ENCODE results near the gene TMC8.
A peak's percentile ranks its signal among the peaks of the same experiment; 100 is the strongest.

Gene TMC8

DNA sequence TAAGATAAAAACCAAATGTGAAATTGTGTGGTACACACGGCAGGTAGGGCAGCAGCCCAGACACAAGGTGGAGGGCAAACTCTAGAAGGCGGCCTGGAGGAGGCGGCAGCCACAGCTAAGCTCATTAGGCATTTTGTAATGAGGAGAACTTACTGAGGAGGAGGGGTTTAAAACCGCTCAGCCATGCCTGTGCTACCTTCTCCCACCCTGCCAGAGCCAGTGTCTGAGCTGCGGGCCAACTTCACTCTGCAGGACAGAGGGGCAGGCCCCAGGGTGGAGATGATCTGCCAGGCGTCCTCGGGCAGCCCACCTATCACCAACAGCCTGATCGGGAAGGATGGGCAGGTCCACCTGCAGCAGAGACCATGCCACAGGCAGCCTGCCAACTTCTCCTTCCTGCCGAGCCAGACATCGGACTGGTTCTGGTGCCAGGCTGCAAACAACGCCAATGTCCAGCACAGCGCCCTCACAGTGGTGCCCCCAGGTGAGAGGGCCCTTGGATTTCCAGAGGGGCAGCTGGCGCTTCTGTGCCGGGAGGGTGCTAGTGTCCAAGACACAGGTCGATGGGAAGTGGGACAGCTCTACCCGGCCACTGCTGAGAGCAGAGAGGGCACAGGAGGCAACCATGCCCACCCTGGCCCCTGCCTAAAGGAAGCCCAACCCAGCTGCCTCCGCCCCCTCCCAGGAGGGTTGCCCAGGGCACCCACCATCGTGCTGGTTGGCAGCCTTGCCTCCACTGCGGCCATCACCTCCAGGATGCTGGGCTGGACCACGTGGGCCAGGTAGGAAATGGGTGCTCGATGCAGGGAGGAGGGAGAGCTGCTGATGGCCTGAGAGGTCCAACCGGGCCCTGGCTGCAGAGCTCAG lies 33.5 kb downstream of the TMC8 start:
- DNase-seq, result no peak

- DNase-seq, result no peak
Measured at GRCh38 chr17:78164748-78165607, 34.4 kb downstream of the TMC8 start.

DNA sequence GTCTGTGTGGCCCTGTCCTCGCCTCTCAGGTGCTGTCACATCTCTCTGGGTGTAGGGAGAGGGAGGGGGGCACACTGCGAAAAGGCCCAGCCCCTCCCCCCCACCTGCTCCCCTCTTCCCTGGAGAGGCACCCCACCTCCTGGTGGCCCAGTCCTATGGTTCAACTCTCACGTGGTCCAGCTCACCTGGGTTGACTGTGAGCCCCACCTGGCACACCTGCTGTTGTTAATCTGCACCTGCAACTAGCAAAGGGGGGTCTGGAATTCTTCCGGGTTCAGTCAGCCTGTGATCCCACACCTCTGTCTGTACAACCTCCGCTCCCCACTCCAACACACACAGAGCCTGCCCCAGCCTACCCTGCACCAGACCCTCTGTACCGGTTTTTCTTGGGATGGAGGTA lies 35.8 kb downstream of the TMC8 start:
- no peak for DNase-seq

DNA sequence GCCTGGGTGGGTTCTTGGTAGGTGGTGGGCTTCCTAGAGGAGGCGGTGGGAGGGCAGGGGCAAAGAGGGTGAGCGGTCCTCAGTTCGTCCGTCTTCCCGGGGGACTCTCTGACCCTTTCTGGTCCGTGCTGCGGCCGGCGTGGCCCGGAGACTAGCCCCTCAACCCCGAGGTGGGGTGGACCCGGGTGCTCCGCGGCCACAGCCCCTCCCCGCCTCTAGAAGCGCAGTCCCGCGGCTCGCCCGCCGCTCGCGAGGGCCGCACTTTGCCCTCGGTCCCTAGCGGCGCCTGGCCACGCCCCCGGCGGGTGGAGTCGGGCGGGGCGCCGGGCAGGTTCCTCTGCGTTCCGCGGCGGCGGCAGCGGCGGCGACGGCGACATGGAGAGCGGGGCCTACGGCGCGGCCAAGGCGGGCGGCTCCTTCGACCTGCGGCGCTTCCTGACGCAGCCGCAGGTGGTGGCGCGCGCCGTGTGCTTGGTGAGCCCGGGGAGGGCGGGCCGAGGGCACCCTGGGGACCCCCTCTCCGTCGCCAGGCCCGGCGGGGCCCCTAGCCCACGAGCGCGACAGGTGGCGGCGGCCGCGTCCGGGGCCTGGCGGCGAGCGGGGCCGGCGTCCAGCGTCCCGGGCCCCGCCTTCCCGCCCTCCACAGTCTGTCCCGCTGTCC lies 37.8 kb downstream of the TMC8 start, which contains the start of gene SYNGR2:
Gene SYNGR2, plus strand, starts transcription at position 340 of the 661 bp plus-strand sequence. Its CDS starts 36 bp downstream, at position 376.
- DNase-seq, result peak; percentile 95

DNA sequence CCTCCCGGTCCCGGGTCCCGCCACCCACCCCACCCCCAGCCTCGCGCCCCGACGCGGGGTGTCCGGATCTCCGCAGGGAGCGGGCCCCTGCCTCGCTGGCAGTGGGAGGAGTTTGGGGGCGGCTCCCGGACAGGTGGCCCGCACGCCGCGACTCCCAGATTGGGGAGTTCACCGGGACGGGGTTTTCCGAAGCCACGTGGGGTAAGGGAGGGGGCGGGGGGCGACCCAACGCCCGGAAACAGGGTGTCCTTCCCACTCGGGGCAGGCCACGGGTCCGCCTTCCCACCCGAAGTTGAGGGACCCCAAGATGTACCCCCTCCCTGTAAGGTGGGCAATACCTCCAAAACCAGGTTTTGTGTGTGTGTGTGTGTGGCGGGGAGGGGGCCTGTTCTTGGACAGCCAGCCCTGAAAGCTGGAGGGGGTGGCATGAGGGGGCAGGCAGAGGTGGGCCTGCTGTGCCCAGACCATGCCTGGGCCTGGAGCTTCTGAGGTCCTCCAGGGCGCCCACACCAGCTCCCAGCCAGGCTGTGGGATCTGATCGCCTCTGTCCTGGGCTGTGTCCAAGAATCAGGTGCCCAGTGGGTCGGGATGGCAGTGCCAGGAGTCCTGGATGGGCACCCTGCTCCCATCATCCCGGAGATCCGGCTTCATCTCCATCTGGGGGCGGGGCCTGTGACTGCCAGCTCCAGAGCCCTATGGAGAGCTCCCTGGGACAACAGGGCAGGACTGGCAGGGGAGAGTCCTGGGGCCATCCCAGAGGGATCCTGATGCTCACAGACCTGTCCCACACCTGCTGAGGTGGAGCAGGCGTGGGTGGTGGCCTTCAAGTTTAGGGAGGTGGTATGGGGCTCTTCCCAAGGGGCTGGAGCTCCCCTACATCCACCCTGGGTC lies 38.6 kb downstream of the TMC8 start:
- DNase-seq, result no peak

- DNase-seq, result no peak
Measured at GRCh38 chr17:78170692-78171590, 40.4 kb downstream of the TMC8 start.

- DNase-seq, result peak; percentile 54
Measured at GRCh38 chr17:78171591-78172248, 41.1 kb downstream of the TMC8 start.

GRCh38 chr17:78172249-78173051 lies 41.9 kb downstream of the TMC8 start:
- peak; percentile 79 for DNase-seq

DNA sequence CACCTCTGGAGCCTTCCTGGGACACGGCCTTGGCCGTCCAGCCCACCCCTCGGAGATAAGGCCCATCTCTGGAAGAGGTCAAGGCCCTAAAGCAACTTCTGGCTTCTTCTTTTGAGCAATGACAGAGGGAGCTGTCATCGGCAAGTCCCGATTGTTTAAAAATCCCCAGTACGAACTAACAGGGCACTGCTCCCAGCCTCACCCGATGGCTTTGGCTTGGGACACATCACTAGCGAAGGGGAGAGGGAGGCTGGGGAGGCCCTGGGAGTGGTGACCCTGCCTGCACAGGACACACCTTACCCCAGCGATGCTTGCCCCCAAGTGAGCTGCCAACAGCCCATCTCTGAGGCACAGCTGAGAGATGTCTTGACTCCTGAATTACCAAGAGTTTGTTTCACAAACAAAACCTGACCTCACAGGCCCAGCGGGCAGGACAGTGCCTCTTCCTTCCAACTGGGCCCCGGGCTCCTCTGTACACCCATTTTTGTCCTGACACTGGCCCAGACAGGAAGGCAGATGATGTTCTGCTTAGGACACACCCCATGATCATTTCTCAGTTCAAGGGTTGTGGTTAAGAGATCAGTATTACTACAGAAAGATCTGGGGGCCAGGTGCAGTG lies 42.6 kb downstream of the TMC8 start:
- no peak for DNase-seq

GRCh38 chr17:78174346-78174869 lies 43.8 kb downstream of the TMC8 start:
- no peak for DNase-seq

DNA sequence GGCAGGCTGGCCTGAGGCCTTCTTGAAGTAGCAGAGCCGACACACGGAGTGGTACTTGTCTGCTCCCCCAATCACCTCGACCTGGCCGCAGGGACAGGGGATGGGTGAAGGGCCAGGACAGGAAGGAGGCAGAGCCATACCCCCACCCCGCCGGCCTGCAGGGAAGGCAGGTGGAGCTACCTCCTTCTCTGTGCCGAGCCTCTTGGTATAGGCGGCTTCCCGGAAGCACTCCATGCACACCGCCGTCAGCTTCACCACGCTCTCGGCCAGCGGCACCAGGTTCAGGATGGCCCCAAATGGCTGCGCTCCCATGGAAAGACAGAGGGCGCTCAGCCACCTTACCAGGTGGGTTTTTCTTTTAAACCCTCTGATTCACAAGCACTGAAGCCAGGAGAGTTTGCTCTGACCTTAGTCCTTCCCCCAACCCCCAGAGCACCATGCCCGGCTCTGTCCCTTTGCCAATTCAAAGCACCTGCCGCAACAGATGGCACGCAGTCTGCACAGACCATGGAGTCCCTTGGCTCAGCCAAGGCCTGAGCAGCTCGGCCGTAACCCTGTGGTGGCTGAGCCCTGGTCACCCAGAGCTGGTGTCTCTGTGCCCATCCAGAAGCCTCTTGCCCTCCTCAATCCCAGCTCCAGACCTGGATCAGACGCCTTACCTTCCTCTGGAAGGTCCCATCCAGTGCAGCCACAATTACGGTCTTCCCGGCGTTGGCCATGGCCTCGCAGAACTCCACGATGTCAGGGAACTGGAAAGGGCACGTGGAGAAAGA lies 44.5 kb downstream of the TMC8 start:
- DNase-seq, result no peak

DNA sequence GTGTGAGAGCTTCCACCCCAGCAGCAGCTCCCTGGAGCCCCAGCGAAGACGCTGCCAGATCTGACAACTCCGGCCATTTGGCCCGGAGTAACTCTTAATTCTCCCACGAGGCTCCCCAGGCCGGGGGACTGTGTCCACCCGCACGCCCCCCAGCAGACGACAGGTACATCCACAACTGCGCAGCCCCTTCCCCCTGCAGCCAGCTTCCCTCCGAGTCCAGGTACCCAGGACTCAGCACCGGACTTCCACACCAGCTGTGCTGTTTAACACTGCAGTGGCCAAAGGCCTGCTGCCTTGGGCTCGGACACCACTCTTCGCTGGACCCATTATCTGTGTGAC lies 45.0 kb downstream of the TMC8 start:
- DNase-seq, result no peak

DNA sequence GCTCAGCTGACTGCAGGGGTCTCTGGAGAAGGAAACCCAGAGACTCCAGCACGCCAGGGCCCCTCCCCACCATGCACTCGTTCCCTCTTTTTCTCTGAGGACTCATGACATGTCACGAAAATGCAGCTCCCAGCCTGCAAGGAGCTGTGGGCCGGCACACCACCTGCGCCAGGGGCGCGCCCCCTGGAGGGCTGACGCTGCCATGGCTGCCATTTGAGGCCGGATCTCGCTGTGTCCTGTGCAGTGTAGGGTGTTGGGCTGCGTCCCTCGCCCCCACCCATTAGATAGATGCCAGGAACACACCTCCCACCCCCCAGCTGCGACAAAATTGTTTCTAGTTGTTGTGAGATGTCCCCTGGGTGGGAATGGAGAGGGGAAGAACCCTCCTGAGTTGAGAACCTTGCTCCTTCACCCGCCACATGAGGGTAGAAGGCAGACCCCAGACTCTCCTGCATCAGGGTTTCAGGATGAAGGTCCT lies 46.0 kb downstream of the TMC8 start:
- peak; percentile 87 for DNase-seq

- DNase-seq, result no peak
Measured at GRCh38 chr17:78179372-78179771, 48.8 kb downstream of the TMC8 start.

- no peak for DNase-seq
Measured at GRCh38 chr17:78180083-78180482, 49.5 kb downstream of the TMC8 start.

GRCh38 chr17:78180508-78180907 lies 49.9 kb downstream of the TMC8 start:
- DNase-seq, result no peak

- no peak for DNase-seq
Measured at GRCh38 chr17:78182504-78182903, 51.9 kb downstream of the TMC8 start.

GRCh38 chr17:78183916-78184315 lies 53.3 kb downstream of the TMC8 start:
- DNase-seq, result no peak

Measured in hematopoietic multipotent progenitor cell treated with erythropoietin and hydrocortisone succinate and interleukin-3 and kit ligand, for 4 days (in vitro differentiated cells).